Spleen (tissue), 11 donors: ENCODE results near the gene STAT5A. TPM values are rescaled to one million over a fixed set of nuclear protein-coding genes. Genes with fewer than 3 reads are reported as not detected.

Experiments used
- DNase-seq: peaks from one replicate; pipeline ENCODE4 v3.0.0-alpha.2; 2020
- H3K27ac ChIP-seq, 8 donors: fragments of 200-600 bp; sonication (generic) in 7 of 8; 1 replicate in 4 of 8; 2 replicates in 4 of 8; pipeline versions ENCODE4 v1.5.0 to v1.8.0; 2016 to 2021; ENCODE audit warnings: inconsistent platforms in 4 of 8, mild to moderate bottlenecking in 4 of 8, moderate library complexity in 1 of 8
- H3K27me3 ChIP-seq, 7 donors: fragments of 200-600 bp; sonication (generic) in 6 of 7; replicated peaks in 1 of 7; 1 replicate in 4 of 7; 2 replicates in 3 of 7; pipeline versions ENCODE4 v1.5.0 to v1.8.0; 2016 to 2021; ENCODE audit warnings: inconsistent platforms in 3 of 7, mild to moderate bottlenecking in 1 of 7
- H3K36me3 ChIP-seq, 6 donors: fragments of 200-600 bp; sonication (generic) in 5 of 6; 1 replicate in 4 of 6; 2 replicates in 2 of 6; pipeline versions ENCODE4 v1.5.0 to v1.8.0; 2016 to 2021; ENCODE audit warnings: inconsistent platforms in 2 of 6
- H3K4me1 ChIP-seq, 6 donors: fragments of 200-600 bp; sonication (generic) in 5 of 6; 1 replicate in 3 of 6; 2 replicates in 3 of 6; pipeline versions ENCODE4 v1.5.0 to v1.8.0; 2016 to 2021; ENCODE audit warnings: inconsistent platforms in 3 of 6
- H3K4me3 ChIP-seq, 8 donors: fragments of 200-600 bp; sonication (generic) in 7 of 8; 1 replicate in 4 of 8; 2 replicates in 4 of 8; pipeline versions ENCODE4 v1.5.0 to v1.8.0; 2016 to 2021; ENCODE audit warnings: inconsistent platforms in 4 of 8, mild to moderate bottlenecking in 4 of 8, moderate library complexity in 2 of 8
- H3K9me3 ChIP-seq, 8 donors: fragments of 200-600 bp; sonication (generic) in 7 of 8; 1 replicate in 4 of 8; 2 replicates in 4 of 8; pipeline versions ENCODE4 v1.5.0 to v1.8.0; 2016 to 2021; ENCODE audit warnings: inconsistent platforms in 4 of 8
- CTCF ChIP-seq, 11 experiments: fragments of 200-600 bp in 7 of 11; fragments of 450-650 bp in 4 of 11; sonication (generic) in 4 of 11; IDR thresholded peaks in 8 of 11; conservative IDR thresholded peaks in 3 of 11; 1 replicate in 7 of 11; 2 replicates in 4 of 11; pipeline versions ENCODE4 v1.4.0 to v1.8.0; 2016 to 2021; ENCODE audit warnings: antibody characterized with exemption in 11 of 11, inconsistent platforms in 4 of 11, mild to moderate bottlenecking in 1 of 11
- POLR2A ChIP-seq, 3 donors: fragments of 450-650 bp; IDR thresholded peaks; one replicate each; pipeline ENCODE4 v1.5.1; 2017; ENCODE audit warnings: antibody characterized with exemption in 3 of 3, mild to moderate bottlenecking in 1 of 3
- POLR2AphosphoS5 ChIP-seq, 3 donors: sonication (generic); formaldehyde crosslinking; IDR thresholded peaks; one replicate each; pipeline ENCODE4 v1.5.1; 2017; ENCODE audit warnings: antibody characterized with exemption in 3 of 3
- WGBS, 5 donors: extraction: QIAGEN DNeasy Blood & Tissue Kit in 3 of 5; methylation state at CpG; one replicate each; pipeline versions ENCODE4 v1.1.5 to v1.1.7; 2013 to 2018; 5-methylcytosine and 5-hydroxymethylcytosine counted together
- intact Hi-C: fragments of 100-400 bp; cut with DNase I; formaldehyde crosslinking; loops from one replicate; pipeline ENCODE4 v1.15.0; 2023; ENCODE audit warnings: low total_unique reads
- polyA plus RNA-seq, 3 donors: library from polyadenylated mRNA; stranded (reverse); fragments of 200-250 nt; gene quantifications; one replicate each; pipeline ENCODE4 v1.2.1, GENCODE V29; 2013
- total RNA-seq, 7 donors: library from RNA; depleted of rRNA in 3 of 7; stranded (reverse); fragments of >200 nt in 3 of 7; fragmentation: NEBNext Ultra II Directional in 4 of 7; extraction: Animal tissue kit (Norgen Biotek cat#: 25700) in 4 of 7; gene quantifications; one replicate each; pipeline versions ENCODE4 v1.1.0 to v1.2.1, GENCODE V29; 2016 to 2021
- donor health status: healthy with polysubstance abuse.
- donor health status: DM: no; HTN: no; CAD: no; lungs with moderate emphysema.
- donor health status: DM: no; HTN: no; CAD: no.
- donor health status: Bipolar disorder and iron deficiency.
- donor health status: healthy.
- donor health status: DM: no; HTN: no; CAD: no.
- donor health status: DM: yes; HTN: yes; CAD: no.

Gene STAT5A
- total and polyA plus RNA-seq, 10 donors = 22.7 to 131 (median 71.6) TPM

GRCh38 chr17:42275527-42276358 is 12.6 kb upstream of the STAT5A start:
- H3K27ac ChIP-seq = peak overlapping the region; percentile 74 to 95 (median 91)
- peaks cover 29 to 62% (median 54%) of the 10 kb centered on the region in 6 donors for H3K4me1 ChIP-seq
- WGBS, 5 donors = 0 to 1% (median 1%) methylated on average over 35 to 82 of the region's 82 CpGs
- H3K36me3 ChIP-seq = no peaks in the 10 kb centered on the region
- H3K9me3 ChIP-seq = no peaks in the 10 kb centered on the region
- TF ChIP-seq POLR2A (IDR thresholded peaks at IDR 0.05) = peak in 1 of 3 donors; percentile 0
- no peak for TF ChIP-seq CTCF (IDR thresholded peaks at IDR 0.05 in 8 of 11, conservative IDR thresholded peaks at IDR 0.05 in 3 of 11)
- no peaks in the 10 kb centered on the region for H3K27me3 ChIP-seq
- DNase-seq = peak; percentile 74
- intact Hi-C loops = no loop called here
- peak overlapping the region; percentile 66 to 94 (median 76) for H3K4me3 ChIP-seq

DNA sequence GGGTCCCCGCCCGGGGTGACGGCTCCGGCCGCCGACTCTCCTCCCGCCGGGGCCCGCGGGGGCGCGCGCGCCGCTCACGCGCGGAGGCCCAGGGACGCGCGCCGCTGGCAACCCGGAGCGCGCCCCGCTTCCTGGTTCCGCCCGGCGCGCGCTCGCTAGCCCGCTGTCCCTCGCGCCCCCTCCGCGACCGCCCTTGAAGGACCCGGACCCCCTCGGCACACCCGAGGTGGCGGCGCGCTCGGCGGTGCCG is 12.0 kb upstream of the STAT5A start, which contains the start of gene STAT5B:
TSS of gene STAT5B (minus strand) at position 33 of the 250 bp plus-strand sequence. CDS start 44,264 bp downstream, outside the sequence.
- H3K27ac ChIP-seq = peak within 1 kb of the TSS; percentile 74 to 95 (median 91)
- DNase-seq = peak; percentile 95
- H3K4me1 ChIP-seq = peaks cover 29 to 56% (median 49%) of the 10 kb centered on the region in 6 donors
- intact Hi-C loops = no loop called here
- H3K36me3 ChIP-seq = no peaks in the 10 kb centered on the region
- H3K27me3 ChIP-seq = no peaks in the 10 kb centered on the region
- no peaks in the 10 kb centered on the region for H3K9me3 ChIP-seq
- WGBS, 5 donors = 0 to 1% (median 0%) methylated on average over 3 to 47 of the region's 47 CpGs
- peak within 1 kb of the TSS; percentile 66 to 94 (median 76) for H3K4me3 ChIP-seq
- peak; percentile 72 to 82 (median 78) for TF ChIP-seq POLR2AphosphoS5 (IDR thresholded peaks at IDR 0.05)
- TF ChIP-seq CTCF (IDR thresholded peaks at IDR 0.05 in 8 of 11, conservative IDR thresholded peaks at IDR 0.05 in 3 of 11) = no peak
- no peak for TF ChIP-seq POLR2A (IDR thresholded peaks at IDR 0.05)

GRCh38 chr17:42276609-42277341 is 11.5 kb upstream of the STAT5A start:
- H3K4me3 ChIP-seq = peak overlapping the region; percentile 64 to 94 (median 76)
- no peaks in the 10 kb centered on the region for H3K27me3 ChIP-seq
- H3K36me3 ChIP-seq = no peaks in the 10 kb centered on the region
- peak overlapping the region; percentile 74 to 95 (median 91) for H3K27ac ChIP-seq
- no peak for TF ChIP-seq CTCF (IDR thresholded peaks at IDR 0.05 in 8 of 11, conservative IDR thresholded peaks at IDR 0.05 in 3 of 11)
- TF ChIP-seq POLR2AphosphoS5 (IDR thresholded peaks at IDR 0.05) = peak in 1 of 3 donors; percentile 6
- peak in 1 of 3 donors; percentile 2 for TF ChIP-seq POLR2A (IDR thresholded peaks at IDR 0.05)
- peak; percentile 82 for DNase-seq
- intact Hi-C loops = no loop called here
- H3K9me3 ChIP-seq = no peaks in the 10 kb centered on the region
- WGBS, 5 donors = 2 to 3% (median 2%) methylated on average over 6 to 44 of the region's 44 CpGs
- peaks cover 29 to 51% (median 44%) of the 10 kb centered on the region in 6 donors for H3K4me1 ChIP-seq

DNA sequence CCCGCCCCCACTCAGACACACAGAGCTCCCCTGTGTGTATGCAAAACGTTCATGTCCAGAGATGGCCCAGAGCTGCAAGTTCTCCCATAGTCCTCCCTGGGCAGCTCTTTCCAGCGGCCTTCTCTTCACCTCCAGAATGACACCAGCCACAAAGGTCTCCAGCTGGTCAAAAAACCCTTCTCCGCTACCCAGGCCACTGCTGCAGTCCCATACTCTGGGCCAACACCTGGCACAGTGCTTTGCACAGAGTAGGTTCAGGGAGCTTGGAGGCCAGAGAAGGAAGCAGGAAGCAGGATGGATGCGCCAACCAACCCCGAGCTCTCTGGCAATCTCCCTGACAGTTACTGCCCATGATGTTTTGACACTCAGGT is 11.0 kb upstream of the STAT5A start:
- H3K27me3 ChIP-seq = no peaks in the 10 kb centered on the region
- DNase-seq = no peak
- H3K4me3 ChIP-seq = peak overlapping the region in 4 of 8 donors; percentile 78 to 94 (median 85)
- no peak for TF ChIP-seq CTCF (IDR thresholded peaks at IDR 0.05 in 8 of 11, conservative IDR thresholded peaks at IDR 0.05 in 3 of 11)
- TF ChIP-seq POLR2A (IDR thresholded peaks at IDR 0.05) = no peak
- no peak for TF ChIP-seq POLR2AphosphoS5 (IDR thresholded peaks at IDR 0.05)
- H3K9me3 ChIP-seq = no peaks in the 10 kb centered on the region
- intact Hi-C loops = no loop called here
- peaks cover 25 to 46% (median 38%) of the 10 kb centered on the region in 6 donors for H3K4me1 ChIP-seq
- peak overlapping the region in 4 of 8 donors; percentile 91 to 95 (median 93) for H3K27ac ChIP-seq
- no peaks in the 10 kb centered on the region for H3K36me3 ChIP-seq
- WGBS, 5 donors = 49 to 59% (median 55%) methylated on average over 6 of the region's 6 CpGs
